ENCODE results near the gene COX8C.

DNA sequence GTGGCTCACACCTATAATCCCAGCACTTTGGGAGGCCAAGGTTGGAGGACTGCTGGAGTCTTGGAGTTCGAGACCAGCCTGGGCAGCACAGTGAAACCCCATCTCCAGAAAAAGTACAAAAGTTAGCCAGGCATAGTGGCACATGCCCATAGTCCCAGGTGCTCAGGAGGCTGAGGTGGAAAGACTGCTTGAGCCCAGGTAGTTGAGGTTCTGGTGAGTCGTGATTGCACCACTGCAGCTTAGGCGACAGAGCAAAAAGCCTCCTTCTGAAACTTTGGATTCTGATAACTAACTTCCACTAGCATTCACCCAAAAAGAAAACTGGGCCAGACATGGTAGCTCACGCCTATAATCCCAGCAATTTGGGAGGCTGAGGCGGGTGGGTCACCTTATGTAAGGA, 20.8 kb upstream of the COX8C start:
- TF ChIP-seq, protein P1, sequence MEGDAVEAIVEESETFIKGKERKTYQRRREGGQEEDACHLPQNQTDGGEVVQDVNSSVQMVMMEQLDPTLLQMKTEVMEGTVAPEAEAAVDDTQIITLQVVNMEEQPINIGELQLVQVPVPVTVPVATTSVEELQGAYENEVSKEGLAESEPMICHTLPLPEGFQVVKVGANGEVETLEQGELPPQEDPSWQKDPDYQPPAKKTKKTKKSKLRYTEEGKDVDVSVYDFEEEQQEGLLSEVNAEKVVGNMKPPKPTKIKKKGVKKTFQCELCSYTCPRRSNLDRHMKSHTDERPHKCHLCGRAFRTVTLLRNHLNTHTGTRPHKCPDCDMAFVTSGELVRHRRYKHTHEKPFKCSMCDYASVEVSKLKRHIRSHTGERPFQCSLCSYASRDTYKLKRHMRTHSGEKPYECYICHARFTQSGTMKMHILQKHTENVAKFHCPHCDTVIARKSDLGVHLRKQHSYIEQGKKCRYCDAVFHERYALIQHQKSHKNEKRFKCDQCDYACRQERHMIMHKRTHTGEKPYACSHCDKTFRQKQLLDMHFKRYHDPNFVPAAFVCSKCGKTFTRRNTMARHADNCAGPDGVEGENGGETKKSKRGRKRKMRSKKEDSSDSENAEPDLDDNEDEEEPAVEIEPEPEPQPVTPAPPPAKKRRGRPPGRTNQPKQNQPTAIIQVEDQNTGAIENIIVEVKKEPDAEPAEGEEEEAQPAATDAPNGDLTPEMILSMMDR (IDR thresholded peaks at IDR 0.05) = no peak
- no peak for TF ChIP-seq POLR2A (IDR thresholded peaks at IDR 0.05)
